Keratinocyte (primary cell): ENCODE measurements around the gene CST7.

ENCODE experiments used
- CTCF ChIP-seq, 3 experiments: IDR thresholded peaks in 1 of 3; conservative IDR thresholded peaks in 1 of 3; optimal IDR thresholded peaks in 1 of 3; 2 replicates in 2 of 3; 3 replicates in 1 of 3; pipeline versions ENCODE3 to v1.5.1; 2011; ENCODE audit warnings: low read length in 3 of 3, mild to moderate bottlenecking in 3 of 3, moderate library complexity in 2 of 3, control low read depth in 1 of 3, inconsistent platforms in 1 of 3; ENCODE audit not compliant: insufficient read depth in 2 of 3; ENCODE audit errors: extremely low read depth in 1 of 3
- EZH2 ChIP-seq: IDR thresholded peaks from one replicate; pipeline ENCODE4 v1.6.1; 2012; ENCODE audit warnings: inconsistent platforms, mild to moderate bottlenecking, low read length, moderate library complexity

GRCh38 chr20:24996449-24997377, 47.6 kb downstream of the CST7 start:
- TF ChIP-seq CTCF (optimal IDR thresholded peaks at IDR 0.05 in 1 of 3, IDR thresholded peaks at IDR 0.05 in 1 of 3, conservative IDR thresholded peaks at IDR 0.05 in 1 of 3; ENCODE audit: extremely low read depth in 1 of 3, insufficient read depth in 2 of 3, low read length in 3 of 3) (no peak), EZH2 (no peak)
